Erythroblast (primary cell): ENCODE data around the gene FNTB.

ENCODE experiments used
- GATA1 ChIP-seq: IDR thresholded peaks from 2 replicates; pipeline ENCODE4 v1.6.1; 2011; ENCODE audit warnings: low read depth, mild to moderate bottlenecking, control low read depth, low read length, moderate library complexity
- POLR2A ChIP-seq: IDR thresholded peaks from 2 replicates; pipeline ENCODE4 v1.6.1; 2011; ENCODE audit warnings: mild to moderate bottlenecking, low read length

DNA sequence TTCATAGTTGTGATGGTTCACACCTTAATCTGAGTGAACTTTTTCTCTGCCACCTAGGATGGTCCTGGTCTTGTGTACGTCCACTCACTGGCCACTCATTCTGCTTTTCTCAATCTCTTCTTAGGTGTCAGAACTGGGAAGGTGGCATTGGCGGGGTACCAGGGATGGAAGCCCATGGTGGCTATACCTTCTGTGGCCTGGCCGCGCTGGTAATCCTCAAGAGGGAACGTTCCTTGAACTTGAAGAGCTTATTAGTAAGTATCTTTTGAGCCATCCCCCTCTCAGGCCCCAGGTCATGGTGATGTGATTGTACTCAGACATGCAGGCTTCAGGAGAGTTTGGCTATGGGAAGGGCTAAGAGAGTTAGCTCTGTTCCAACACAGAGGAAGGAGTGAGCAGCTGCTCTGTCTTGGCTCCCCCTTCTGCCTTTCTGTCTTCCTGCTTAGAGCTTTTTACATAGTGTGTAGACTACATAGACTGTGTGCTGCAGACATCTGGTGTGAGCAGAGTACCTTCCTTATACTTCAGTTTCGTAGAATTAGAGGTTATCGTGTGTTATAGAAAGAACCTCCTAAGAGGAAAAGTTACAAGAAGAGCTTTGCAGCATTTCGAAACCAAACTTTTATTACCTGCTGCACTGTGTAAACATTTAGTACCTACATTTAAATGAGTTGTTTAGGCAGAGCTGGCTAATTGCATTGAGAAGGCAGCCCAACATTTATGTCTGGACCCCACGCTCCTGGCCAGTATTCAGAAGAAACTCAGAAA is 54.2 kb downstream of the FNTB start:
- no peak for TF ChIP-seq POLR2A
- TF ChIP-seq GATA1: no peak
